Measurements from ENCODE around the gene SLC37A4. TPM values are rescaled to one million over a fixed set of nuclear protein-coding genes. Genes with fewer than 3 reads are reported as not detected.
"Not testable (repeated sequence)": the region's sequence is repeated elsewhere in the genome, so short reads cannot be mapped to it uniquely, and the experiment has no call there.

The SLC37A4 gene
- total RNA-seq, 1 experiment from 2014 or later, result 6.0 TPM

- Histone ChIP-seq H3K9me3 (replicated peaks) (no peaks in the 10 kb centered on the region; the same call in 1 of the 2 replicates), H3K4me3 (peak within 1 kb of the TSS; percentile 63), H3K4me1 (replicated peaks) (0 out of 2 replicates have a peak, but pooled peaks cover 3% of the 10 kb centered on the region), H3K27me3 (replicated peaks) (no peaks in the 10 kb centered on the region), H3K27ac (peak within 1 kb of the TSS; percentile 37), H3K36me3 (peaks cover 52% of the 10 kb centered on the region)
- peak; percentile 88 to 89 for DNase-seq (ENCODE audit: low read depth in 1 of 2, low spot score in 2 of 2)
Measured at GRCh38 chr11:119018074-119018938, 12.4 kb downstream of the SLC37A4 start, which contains the start of the genes RPS25 and TRAPPC4. TSS of gene RPS25 (minus strand) at chr11:119018343. CDS start at chr11:119018284, 59 bp downstream. TSS of gene TRAPPC4 (plus strand) at chr11:119018766. CDS start at chr11:119018796, 30 bp downstream.

DNA sequence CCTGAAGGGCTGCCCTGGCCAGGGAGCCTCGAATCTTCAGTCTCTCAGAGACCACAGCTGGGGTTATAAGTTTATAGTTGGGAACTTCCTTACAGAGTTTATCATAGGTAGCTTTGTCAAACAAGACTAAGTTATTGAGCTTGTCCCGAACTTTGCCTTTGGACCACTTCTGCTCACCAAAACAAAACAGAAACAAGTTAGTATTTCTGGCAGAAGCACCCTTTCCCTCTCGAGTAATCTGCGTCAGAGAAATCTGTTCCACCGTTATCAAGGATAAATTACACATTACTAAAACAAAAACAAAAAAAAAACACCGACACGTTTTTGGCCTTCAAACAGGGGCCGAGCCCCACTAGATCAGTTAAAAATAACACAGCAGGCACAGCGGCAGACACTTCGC, 13.3 kb downstream of the SLC37A4 start:
- not testable (repeated sequence) for H3K9me3 ChIP-seq (replicated peaks); H3K4me1 ChIP-seq (replicated peaks); H3K27me3 ChIP-seq (replicated peaks); H3K27ac ChIP-seq; DNase-seq (ENCODE audit: low read depth in 1 of 2, low spot score in 2 of 2)
- peak overlapping the region; percentile 63 for H3K4me3 ChIP-seq
- H3K36me3 ChIP-seq, result peaks cover 55% of the 10 kb centered on the region

DNA sequence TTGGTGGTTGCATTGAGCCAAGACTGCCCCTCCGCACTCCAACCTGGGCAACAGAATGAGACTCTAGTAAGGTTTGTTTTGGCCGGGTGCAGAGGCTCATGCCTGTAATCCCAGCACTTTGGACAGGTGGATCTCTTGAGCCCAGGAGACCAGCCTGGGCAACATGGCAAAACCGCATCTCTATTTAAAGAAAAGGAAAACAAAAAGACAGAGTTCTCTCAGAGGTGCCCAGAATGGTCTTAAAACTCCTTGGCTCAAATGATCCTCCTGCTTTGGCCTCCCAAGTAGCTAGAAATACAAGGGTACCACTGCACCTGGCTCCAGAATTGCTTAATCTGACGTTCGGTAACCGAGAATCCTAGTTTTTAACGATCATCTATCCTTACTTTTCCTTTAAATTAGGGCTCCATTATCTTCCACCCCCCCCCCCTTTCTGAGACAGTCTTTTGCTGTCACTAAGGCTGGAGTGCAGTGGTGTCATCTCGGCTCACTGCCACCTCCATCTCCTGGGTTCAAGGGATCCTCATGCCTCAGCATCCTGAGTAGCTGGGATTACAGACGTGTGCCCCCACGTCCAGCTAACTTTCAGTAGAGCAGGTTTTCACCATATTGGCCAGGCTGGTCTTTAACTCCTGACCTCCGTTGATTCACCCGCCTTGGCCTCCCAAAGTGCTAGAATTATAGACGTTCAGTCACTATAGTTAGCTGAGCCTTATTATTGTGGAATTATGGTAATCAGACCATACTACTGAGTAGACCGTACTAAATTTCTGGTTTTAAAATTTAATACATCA, 14.3 kb downstream of the SLC37A4 start:
- DNase-seq (ENCODE audit: low read depth in 1 of 2, low spot score in 2 of 2), result no peak

DNA sequence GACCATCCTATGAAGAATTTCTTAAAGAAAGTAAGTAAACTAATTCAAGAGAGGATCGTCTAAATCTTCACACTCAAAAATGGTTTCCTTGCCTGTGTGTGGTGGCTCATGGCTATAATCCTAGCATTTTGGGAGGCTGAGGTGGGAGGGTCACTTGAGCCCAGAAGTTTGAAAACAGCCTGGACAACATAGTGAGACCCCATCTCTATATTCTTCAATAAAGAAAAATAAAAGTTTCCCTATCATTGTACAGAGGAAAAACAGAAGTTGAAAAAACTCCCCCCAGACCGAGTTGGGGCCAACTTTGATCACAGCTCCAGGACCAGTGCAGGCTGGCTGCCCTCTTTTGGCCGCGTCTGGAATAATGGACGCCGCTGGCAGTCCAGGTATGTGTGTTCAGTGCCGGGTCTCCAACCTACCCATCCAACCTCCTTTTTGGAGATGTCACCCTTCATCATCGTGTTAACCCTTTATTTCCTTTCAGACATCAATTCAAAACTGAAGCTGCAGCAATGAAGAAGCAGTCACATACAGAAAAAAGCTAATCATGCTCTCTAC, 15.5 kb downstream of the SLC37A4 start:
- H3K27ac ChIP-seq, result no peak overlapping the region
- no peak for DNase-seq (ENCODE audit: low read depth in 1 of 2, low spot score in 2 of 2)
- no peaks in the 10 kb centered on the region for H3K27me3 ChIP-seq (replicated peaks)
- no peaks in the 10 kb centered on the region; the same call in 1 of the 2 replicates for H3K9me3 ChIP-seq (replicated peaks)
- peaks cover 55% of the 10 kb centered on the region for H3K36me3 ChIP-seq
- H3K4me3 ChIP-seq, result no peak overlapping the region
- H3K4me1 ChIP-seq (replicated peaks), result 0 out of 2 replicates have a peak, but pooled peaks cover 3% of the 10 kb centered on the region

More for the DNA sequence above, 14.3 kb downstream of the SLC37A4 start:
- Histone ChIP-seq H3K27ac (no peak overlapping the region), H3K27me3 (replicated peaks) (no peaks in the 10 kb centered on the region), H3K36me3 (peaks cover 53% of the 10 kb centered on the region), H3K9me3 (replicated peaks) (no peaks in the 10 kb centered on the region; the same call in 1 of the 2 replicates), H3K4me1 (replicated peaks) (0 out of 2 replicates have a peak, but pooled peaks cover 3% of the 10 kb centered on the region), H3K4me3 (no peak overlapping the region)

GRCh38 chr11:119014209-119014924, 16.3 kb downstream of the SLC37A4 start:
- H3K4me3 ChIP-seq, result no peak overlapping the region
- no peaks in the 10 kb centered on the region; the same call in 1 of the 2 replicates for H3K9me3 ChIP-seq (replicated peaks)
- no peaks in the 10 kb centered on the region for H3K27me3 ChIP-seq (replicated peaks)
- H3K4me1 ChIP-seq (replicated peaks), result no peaks in the 10 kb centered on the region
- no peak for DNase-seq (ENCODE audit: low read depth in 1 of 2, low spot score in 2 of 2)
- no peak overlapping the region for H3K27ac ChIP-seq
- peaks cover 55% of the 10 kb centered on the region for H3K36me3 ChIP-seq

DNA sequence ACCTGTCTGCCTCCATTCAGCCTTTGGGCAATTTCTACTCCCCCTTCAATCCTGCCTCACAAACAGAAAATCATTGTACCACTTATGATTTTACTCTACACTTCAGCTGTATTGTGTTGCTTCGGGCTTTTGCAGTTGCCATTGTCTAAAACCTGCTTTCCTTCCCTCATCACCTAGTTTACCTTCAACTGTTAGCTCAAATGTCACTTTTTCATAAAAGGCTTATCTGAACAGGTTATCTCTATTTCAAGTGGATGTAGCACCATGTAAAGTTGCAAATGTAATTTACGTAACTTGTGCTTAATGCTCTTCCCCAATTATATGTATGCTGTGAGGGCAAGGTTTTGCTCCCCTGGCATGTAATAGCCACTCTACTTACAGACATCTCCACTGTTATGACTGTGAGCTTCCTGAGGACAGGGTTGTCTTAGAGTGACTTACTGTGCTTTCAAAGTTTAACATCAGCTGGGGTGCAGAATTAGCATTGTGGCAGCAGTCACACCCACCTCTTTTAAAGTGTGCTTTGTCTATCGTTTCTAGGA, 18.0 kb downstream of the SLC37A4 start:
- Histone ChIP-seq H3K27me3 (replicated peaks) (no peaks in the 10 kb centered on the region), H3K9me3 (replicated peaks) (no peaks in the 10 kb centered on the region; the same call in 1 of the 2 replicates), H3K27ac (no peak overlapping the region), H3K4me3 (no peak overlapping the region), H3K36me3 (peaks cover 53% of the 10 kb centered on the region), H3K4me1 (replicated peaks) (no peaks in the 10 kb centered on the region)
- DNase-seq (ENCODE audit: low read depth in 1 of 2, low spot score in 2 of 2), result no peak

DNA sequence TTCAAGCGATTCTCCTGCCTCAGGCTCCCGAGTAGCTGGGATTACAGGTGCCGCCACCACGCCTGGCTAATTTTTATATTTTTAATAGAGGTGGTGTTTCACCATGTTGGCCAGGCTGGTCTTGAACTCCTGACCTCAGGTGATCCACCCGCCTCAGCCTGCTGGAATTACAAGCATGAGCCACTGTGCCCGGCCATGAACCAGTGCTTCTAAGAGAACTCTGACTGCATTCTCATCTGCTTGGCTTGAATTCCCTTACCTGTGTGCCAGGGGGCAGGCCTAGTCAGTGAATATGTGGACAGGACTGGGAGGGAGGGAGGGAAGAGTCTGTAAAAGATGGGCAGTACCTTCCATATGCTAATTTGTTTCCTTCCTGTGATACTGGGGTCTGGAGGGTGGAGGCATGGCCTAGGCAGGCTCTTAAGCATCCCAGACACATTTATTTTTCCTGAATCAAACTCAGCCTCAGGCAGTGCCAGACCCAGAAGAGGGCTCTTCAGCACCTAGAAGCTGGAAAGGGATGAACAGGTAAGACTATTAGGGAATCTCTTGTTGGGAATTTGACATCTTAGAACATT, 19.1 kb downstream of the SLC37A4 start:
- no peak overlapping the region for H3K4me3 ChIP-seq
- peaks cover 53% of the 10 kb centered on the region for H3K36me3 ChIP-seq
- no peak for DNase-seq (ENCODE audit: low read depth in 1 of 2, low spot score in 2 of 2)
- H3K9me3 ChIP-seq (replicated peaks), result no peaks in the 10 kb centered on the region; the same call in 1 of the 2 replicates
- H3K27me3 ChIP-seq (replicated peaks), result no peaks in the 10 kb centered on the region
- H3K27ac ChIP-seq, result no peak overlapping the region
- H3K4me1 ChIP-seq (replicated peaks), result no peaks in the 10 kb centered on the region

DNA sequence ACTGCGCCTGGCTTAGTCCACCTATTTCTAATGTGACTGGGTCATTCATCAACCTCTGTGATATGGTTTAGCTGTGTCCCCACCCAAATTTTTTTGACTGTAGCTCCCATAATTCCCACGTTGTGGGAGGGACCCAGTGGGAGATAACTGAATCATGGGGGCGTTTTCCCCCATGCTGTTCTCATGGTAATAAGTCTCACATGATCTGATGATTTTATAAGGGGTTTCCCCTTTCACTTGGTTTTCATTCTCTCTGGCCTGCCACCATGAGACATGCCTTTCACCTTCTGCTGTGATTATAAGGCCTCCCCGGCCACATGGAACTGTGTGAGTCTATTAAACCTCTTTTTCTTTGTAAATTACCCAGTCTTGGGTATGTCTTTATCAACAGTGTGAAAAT, 24.0 kb downstream of the SLC37A4 start:
- Histone ChIP-seq H3K27ac (no peak overlapping the region), H3K4me1 (replicated peaks) (no peaks in the 10 kb centered on the region), H3K9me3 (replicated peaks) (no peaks in the 10 kb centered on the region), H3K36me3 (peaks cover 17% of the 10 kb centered on the region), H3K4me3 (no peak overlapping the region), H3K27me3 (replicated peaks) (no peaks in the 10 kb centered on the region)
- no peak for DNase-seq (ENCODE audit: low read depth in 1 of 2, low spot score in 2 of 2)

GRCh38 chr11:119000906-119001305, 29.8 kb downstream of the SLC37A4 start:
- H3K27ac ChIP-seq, result no peak overlapping the region
- no peaks in the 10 kb centered on the region for H3K27me3 ChIP-seq (replicated peaks)
- H3K4me3 ChIP-seq, result no peak overlapping the region
- peaks cover 22% of the 10 kb centered on the region for H3K36me3 ChIP-seq
- no peaks in the 10 kb centered on the region for H3K9me3 ChIP-seq (replicated peaks)
- H3K4me1 ChIP-seq (replicated peaks), result peaks cover 17% of the 10 kb centered on the region
- DNase-seq (ENCODE audit: low read depth in 1 of 2, low spot score in 2 of 2), result no peak

- peak overlapping the region; percentile 81 for H3K27ac ChIP-seq
- H3K36me3 ChIP-seq, result peaks cover 22% of the 10 kb centered on the region
- H3K9me3 ChIP-seq (replicated peaks), result no peaks in the 10 kb centered on the region
- H3K27me3 ChIP-seq (replicated peaks), result no peaks in the 10 kb centered on the region
- peaks cover 17% of the 10 kb centered on the region for H3K4me1 ChIP-seq (replicated peaks)
- H3K4me3 ChIP-seq, result peak overlapping the region; percentile 66
- DNase-seq (ENCODE audit: low read depth in 1 of 2, low spot score in 2 of 2), result peak; percentile 73
Measured at GRCh38 chr11:118998822-118999221, 31.9 kb downstream of the SLC37A4 start.

DNA sequence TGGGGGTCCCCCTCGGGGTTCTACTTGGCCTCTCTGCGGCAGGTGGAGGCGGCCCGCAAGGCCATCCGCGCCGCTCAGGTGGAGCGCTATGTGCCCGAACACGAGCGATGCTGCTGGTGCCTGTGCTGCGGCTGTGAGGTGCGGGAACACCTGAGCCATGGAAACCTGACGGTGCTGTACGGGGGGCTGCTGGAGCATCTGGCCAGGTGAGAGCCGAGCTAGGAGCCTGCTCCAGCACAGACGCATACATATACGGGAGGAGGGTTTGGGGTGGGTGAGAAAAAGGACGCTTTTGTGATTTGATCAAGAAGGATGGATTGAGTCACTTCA, 32.3 kb downstream of the SLC37A4 start:
- H3K27ac ChIP-seq, result peak overlapping the region; percentile 81
- peaks cover 22% of the 10 kb centered on the region for H3K36me3 ChIP-seq
- no peak for DNase-seq (ENCODE audit: low read depth in 1 of 2, low spot score in 2 of 2)
- no peaks in the 10 kb centered on the region for H3K27me3 ChIP-seq (replicated peaks)
- no peaks in the 10 kb centered on the region for H3K9me3 ChIP-seq (replicated peaks)
- peak overlapping the region; percentile 66 for H3K4me3 ChIP-seq
- peaks cover 17% of the 10 kb centered on the region for H3K4me1 ChIP-seq (replicated peaks)

DNA sequence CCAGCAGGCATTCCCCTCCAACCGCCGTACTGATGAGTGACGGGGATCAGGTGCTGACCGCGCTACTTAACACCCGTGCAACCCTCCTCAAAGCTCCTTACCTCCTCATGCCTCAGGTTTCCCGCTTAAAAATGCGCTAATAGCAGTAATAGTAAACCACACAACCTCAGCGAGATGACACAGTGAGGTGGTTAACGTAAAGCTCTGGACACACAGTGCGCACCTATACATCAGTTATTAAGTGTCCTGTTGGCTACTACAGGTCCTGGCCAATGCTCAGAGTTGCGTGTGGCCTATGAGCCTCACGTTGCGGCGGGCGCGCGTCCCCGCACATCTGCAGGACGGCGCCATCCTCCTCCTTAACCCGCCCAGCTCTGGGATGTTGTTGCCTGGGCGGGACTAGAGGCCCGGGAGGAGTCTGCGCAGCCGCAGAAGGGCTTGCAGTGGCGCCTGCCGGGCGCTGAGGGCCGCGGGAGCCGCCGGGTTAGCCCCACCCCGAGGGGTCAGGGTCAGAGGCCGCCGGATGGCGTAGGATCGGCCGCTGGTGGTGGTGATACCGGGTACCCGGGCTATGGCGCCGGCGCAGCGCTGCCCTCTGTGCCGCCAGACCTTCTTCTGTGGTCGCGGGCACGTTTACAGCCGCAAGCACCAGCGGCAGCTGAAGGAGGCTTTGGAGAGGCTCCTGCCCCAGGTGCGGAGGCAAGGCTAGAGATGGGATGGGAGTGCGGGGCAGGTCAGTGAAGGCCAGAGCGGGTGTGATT, 32.9 kb downstream of the SLC37A4 start, which contains the start of gene CENATAC:
TSS of gene CENATAC (plus strand) at position 512 of the 761 bp plus-strand sequence. CDS start at position 572, 60 bp downstream.
- H3K27me3 ChIP-seq (replicated peaks), result no peaks in the 10 kb centered on the region
- H3K27ac ChIP-seq, result peak within 1 kb of the TSS; percentile 81
- peaks cover 17% of the 10 kb centered on the region for H3K4me1 ChIP-seq (replicated peaks)
- H3K36me3 ChIP-seq, result peaks cover 22% of the 10 kb centered on the region
- peak within 1 kb of the TSS; percentile 66 for H3K4me3 ChIP-seq
- DNase-seq (ENCODE audit: low read depth in 1 of 2, low spot score in 2 of 2), result peak; percentile 75 to 78
- no peaks in the 10 kb centered on the region for H3K9me3 ChIP-seq (replicated peaks)
